ENCODE data around the gene TNRC6B. TPM values are rescaled to one million over a fixed set of nuclear protein-coding genes. Genes with fewer than 3 reads are reported as not detected.
"Not testable (repeated sequence)": the region's sequence is repeated elsewhere in the genome, so short reads cannot be mapped to it uniquely, and the experiment has no call there.

TNRC6B gene
- total RNA-seq, 1 experiment from 2014 or later, result 52.2 TPM

DNA sequence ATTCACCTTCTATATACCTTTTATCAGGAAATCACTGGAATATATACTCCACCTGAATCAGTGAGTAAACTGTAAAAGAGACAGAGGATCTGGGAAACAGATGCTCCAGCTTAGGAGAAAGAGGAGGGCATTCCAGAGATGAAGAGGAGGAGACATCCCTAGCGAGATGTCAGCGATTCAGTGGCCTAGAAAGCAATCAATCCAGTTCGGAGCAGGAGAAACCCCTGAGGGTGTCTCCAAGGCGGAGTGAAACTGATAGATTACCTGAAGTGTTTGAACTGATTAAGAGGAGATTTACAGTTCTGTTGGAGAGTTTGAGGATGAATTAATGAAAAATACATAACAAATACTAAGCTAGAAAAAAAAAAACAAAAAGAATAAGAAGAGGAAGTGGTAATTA is 24.5 kb upstream of the TNRC6B start:
- ChIA-PET POLR2A (ENCODE audit: low non-redundant PET) (no interaction called here), CTCF (no interaction called here)
- no TSS peak for BruUV-seq (replicated peaks)
- Histone ChIP-seq H3K27ac (ENCODE audit: low read depth, low read length, poor library complexity, severe bottlenecking) (no peak overlapping the region), H3K27me3 (replicated peaks; ENCODE audit: insufficient read depth, low read depth, low read length, poor library complexity) (no peaks in the 10 kb centered on the region), H3K4me3 (ENCODE audit: low read depth, low read length, poor library complexity, severe bottlenecking) (no peak overlapping the region), H3K4me1 (ENCODE audit: insufficient read depth, low read length, poor library complexity, severe bottlenecking) (peaks cover 4% of the 10 kb centered on the region), H3K9me3 (ENCODE audit: low read depth, low read length, poor library complexity, severe bottlenecking) (no peaks in the 10 kb centered on the region), H3K36me3 (ENCODE audit: insufficient read depth, low read length, poor library complexity, severe bottlenecking) (no peaks in the 10 kb centered on the region)
- DNase-seq (ENCODE audit: low spot score), result no peak
- intact Hi-C loops (cut with micrococcal nuclease; ENCODE audit: unreplicated experiment), result no loop called here
- TF ChIP-seq EZH2 (IDR thresholded peaks at IDR 0.05; ENCODE audit: borderline replicate concordance, low read depth, low read length, poor library complexity, severe bottlenecking), result no peak
- TF ChIP-seq, protein P1, sequence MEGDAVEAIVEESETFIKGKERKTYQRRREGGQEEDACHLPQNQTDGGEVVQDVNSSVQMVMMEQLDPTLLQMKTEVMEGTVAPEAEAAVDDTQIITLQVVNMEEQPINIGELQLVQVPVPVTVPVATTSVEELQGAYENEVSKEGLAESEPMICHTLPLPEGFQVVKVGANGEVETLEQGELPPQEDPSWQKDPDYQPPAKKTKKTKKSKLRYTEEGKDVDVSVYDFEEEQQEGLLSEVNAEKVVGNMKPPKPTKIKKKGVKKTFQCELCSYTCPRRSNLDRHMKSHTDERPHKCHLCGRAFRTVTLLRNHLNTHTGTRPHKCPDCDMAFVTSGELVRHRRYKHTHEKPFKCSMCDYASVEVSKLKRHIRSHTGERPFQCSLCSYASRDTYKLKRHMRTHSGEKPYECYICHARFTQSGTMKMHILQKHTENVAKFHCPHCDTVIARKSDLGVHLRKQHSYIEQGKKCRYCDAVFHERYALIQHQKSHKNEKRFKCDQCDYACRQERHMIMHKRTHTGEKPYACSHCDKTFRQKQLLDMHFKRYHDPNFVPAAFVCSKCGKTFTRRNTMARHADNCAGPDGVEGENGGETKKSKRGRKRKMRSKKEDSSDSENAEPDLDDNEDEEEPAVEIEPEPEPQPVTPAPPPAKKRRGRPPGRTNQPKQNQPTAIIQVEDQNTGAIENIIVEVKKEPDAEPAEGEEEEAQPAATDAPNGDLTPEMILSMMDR (conservative IDR thresholded peaks at IDR 0.05; ENCODE audit: low read depth, low read length), result no peak

DNA sequence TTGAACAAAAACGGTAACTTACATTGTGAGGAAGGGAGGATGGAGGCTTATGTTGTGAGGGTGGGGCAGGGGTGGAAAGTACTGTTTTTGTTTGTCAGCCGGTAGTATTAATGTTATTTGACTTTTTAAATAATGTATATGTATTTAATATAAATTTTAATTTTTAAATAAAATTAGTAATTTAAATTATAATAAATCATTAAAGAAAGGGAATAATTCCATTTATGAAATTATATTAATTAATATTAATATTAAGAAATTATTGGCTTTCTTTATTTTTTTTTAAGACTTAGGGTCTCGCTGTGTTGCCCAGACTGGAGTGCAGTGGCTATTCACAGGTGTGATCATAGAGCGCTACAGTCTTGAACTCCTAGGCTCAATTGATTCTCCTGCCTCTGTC is 24.0 kb upstream of the TNRC6B start:
- Histone ChIP-seq H3K27ac (ENCODE audit: low read depth, low read length, poor library complexity, severe bottlenecking) (no peak overlapping the region), H3K9me3 (ENCODE audit: low read depth, low read length, poor library complexity, severe bottlenecking) (no peaks in the 10 kb centered on the region), H3K4me1 (ENCODE audit: insufficient read depth, low read length, poor library complexity, severe bottlenecking) (peaks cover 4% of the 10 kb centered on the region), H3K27me3 (replicated peaks; ENCODE audit: insufficient read depth, low read depth, low read length, poor library complexity) (no peaks in the 10 kb centered on the region), H3K36me3 (ENCODE audit: insufficient read depth, low read length, poor library complexity, severe bottlenecking) (no peaks in the 10 kb centered on the region), H3K4me3 (ENCODE audit: low read depth, low read length, poor library complexity, severe bottlenecking) (no peak overlapping the region)
- no peak for DNase-seq (ENCODE audit: low spot score)
- intact Hi-C loops (cut with micrococcal nuclease; ENCODE audit: unreplicated experiment), result no loop called here
- CTCF ChIA-PET, result no interaction called here
- POLR2A ChIA-PET (ENCODE audit: low non-redundant PET), result no interaction called here
- BruUV-seq (replicated peaks), result no TSS peak
- TF ChIP-seq, protein P1 (conservative IDR thresholded peaks at IDR 0.05; ENCODE audit: low read depth, low read length), result no peak
- TF ChIP-seq EZH2 (IDR thresholded peaks at IDR 0.05; ENCODE audit: borderline replicate concordance, low read depth, low read length, poor library complexity, severe bottlenecking), result no peak

DNA sequence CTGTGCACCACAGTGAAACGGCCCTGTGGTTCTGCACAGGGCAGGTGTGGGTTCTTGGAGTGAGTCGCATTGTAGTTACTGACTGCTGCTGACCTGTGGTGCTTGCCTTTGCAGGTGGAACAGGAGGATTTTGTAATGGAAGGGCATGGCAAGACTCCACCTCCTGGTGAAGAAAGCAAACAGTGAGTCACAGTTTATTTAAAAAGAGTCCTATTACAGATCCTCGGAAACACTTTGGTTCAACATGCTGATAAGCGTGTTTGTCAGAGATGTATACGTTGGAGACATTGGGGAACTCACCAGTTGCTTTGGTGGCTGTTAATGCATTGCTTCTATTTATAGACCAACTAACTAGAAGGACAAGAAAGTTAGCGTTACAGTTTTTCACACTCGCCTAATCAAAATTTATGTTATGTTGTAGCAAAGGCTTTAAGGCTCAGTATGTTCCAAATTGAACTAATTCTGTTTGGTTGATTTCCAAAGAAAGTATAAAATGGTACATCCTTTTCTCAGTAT is 21.7 kb upstream of the TNRC6B start:
- no TSS peak for BruUV-seq (replicated peaks)
- POLR2A ChIA-PET (ENCODE audit: low non-redundant PET), result no interaction called here
- H3K27me3 ChIP-seq (replicated peaks; ENCODE audit: insufficient read depth, low read depth, low read length, poor library complexity), result no peaks in the 10 kb centered on the region
- CTCF ChIA-PET, result no interaction called here
- intact Hi-C loops (cut with micrococcal nuclease; ENCODE audit: unreplicated experiment), result no loop called here
- H3K4me3 ChIP-seq (ENCODE audit: low read depth, low read length, poor library complexity, severe bottlenecking), result no peak overlapping the region
- H3K27ac ChIP-seq (ENCODE audit: low read depth, low read length, poor library complexity, severe bottlenecking), result no peak overlapping the region
- H3K36me3 ChIP-seq (ENCODE audit: insufficient read depth, low read length, poor library complexity, severe bottlenecking), result no peaks in the 10 kb centered on the region
- peaks cover 4% of the 10 kb centered on the region for H3K4me1 ChIP-seq (ENCODE audit: insufficient read depth, low read length, poor library complexity, severe bottlenecking)
- no peaks in the 10 kb centered on the region for H3K9me3 ChIP-seq (ENCODE audit: low read depth, low read length, poor library complexity, severe bottlenecking)
- DNase-seq (ENCODE audit: low spot score), result no peak
- TF ChIP-seq EZH2 (IDR thresholded peaks at IDR 0.05; ENCODE audit: borderline replicate concordance, low read depth, low read length, poor library complexity, severe bottlenecking), result no peak
- TF ChIP-seq, protein P1 (conservative IDR thresholded peaks at IDR 0.05; ENCODE audit: low read depth, low read length), result peak; percentile 38; the same call in 1 of the 2 replicates

- CTCF ChIA-PET; H3K36me3 ChIP-seq (ENCODE audit: insufficient read depth, low read length, poor library complexity, severe bottlenecking); H3K4me3 ChIP-seq (ENCODE audit: low read depth, low read length, poor library complexity, severe bottlenecking); POLR2A ChIA-PET (ENCODE audit: low non-redundant PET); H3K27ac ChIP-seq (ENCODE audit: low read depth, low read length, poor library complexity, severe bottlenecking); DNase-seq (ENCODE audit: low spot score); H3K27me3 ChIP-seq (replicated peaks; ENCODE audit: insufficient read depth, low read depth, low read length, poor library complexity); BruUV-seq (replicated peaks); H3K9me3 ChIP-seq (ENCODE audit: low read depth, low read length, poor library complexity, severe bottlenecking); H3K4me1 ChIP-seq (ENCODE audit: insufficient read depth, low read length, poor library complexity, severe bottlenecking); intact Hi-C loops (cut with micrococcal nuclease; ENCODE audit: unreplicated experiment): not testable (repeated sequence)
Measured at GRCh38 chr22:40156682-40157081, 21.0 kb upstream of the TNRC6B start.
